Skeletal muscle satellite cell (primary cell): ENCODE data around the gene ACADVL. TPM values are rescaled to one million over a fixed set of nuclear protein-coding genes. Genes with fewer than 3 reads are reported as not detected.

ENCODE experiments used
- H3K27me3 ChIP-seq: 2 replicates; pipeline ENCODE4 v1.7.0; 2013; ENCODE audit warnings: low read length; ENCODE audit not compliant: control insufficient read depth, insufficient read depth
- H3K36me3 ChIP-seq: 2 replicates; pipeline ENCODE4 v1.7.0; 2013; ENCODE audit warnings: mild to moderate bottlenecking, control low read depth, low read length; ENCODE audit not compliant: insufficient read depth
- H3K4me1 ChIP-seq: 2 replicates; pipeline ENCODE4 v1.7.0; 2013; ENCODE audit warnings: low read length; ENCODE audit not compliant: control insufficient read depth, insufficient read depth
- H3K4me2 ChIP-seq: 2 replicates; pipeline ENCODE4 v1.7.0; 2013; ENCODE audit warnings: mild to moderate bottlenecking, low read length
- H3K4me3 ChIP-seq: 2 replicates; pipeline ENCODE4 v1.7.0; 2013; ENCODE audit warnings: low read length
- H3K9ac ChIP-seq: 2 replicates; pipeline ENCODE4 v1.7.0; 2013; ENCODE audit warnings: mild to moderate bottlenecking, low read depth, low read length, moderate library complexity
- H3K9me3 ChIP-seq: replicated peaks from 2 replicates; pipeline ENCODE4 v1.7.0; 2013; ENCODE audit warnings: mild to moderate bottlenecking, control low read depth, low read length
- small RNA-seq: library from RNA; depleted of rRNA; stranded (forward); fragments of <200 nt; gene quantifications from one replicate; pipeline ENCODE3, GENCODE V24; 2012

The ACADVL gene

GRCh38 chr17:7261379-7262191 lies 41.8 kb downstream of the ACADVL start:
- Histone ChIP-seq H3K4me2 (peak overlapping the region; percentile 86), H3K9ac (peak overlapping the region; percentile 67), H3K27me3 (no peaks in the 10 kb centered on the region), H3K4me1 (peaks cover 53% of the 10 kb centered on the region), H3K4me3 (peak overlapping the region; percentile 59), H3K36me3 (peaks cover 19% of the 10 kb centered on the region), H3K9me3 (no peaks in the 10 kb centered on the region)

DNA sequence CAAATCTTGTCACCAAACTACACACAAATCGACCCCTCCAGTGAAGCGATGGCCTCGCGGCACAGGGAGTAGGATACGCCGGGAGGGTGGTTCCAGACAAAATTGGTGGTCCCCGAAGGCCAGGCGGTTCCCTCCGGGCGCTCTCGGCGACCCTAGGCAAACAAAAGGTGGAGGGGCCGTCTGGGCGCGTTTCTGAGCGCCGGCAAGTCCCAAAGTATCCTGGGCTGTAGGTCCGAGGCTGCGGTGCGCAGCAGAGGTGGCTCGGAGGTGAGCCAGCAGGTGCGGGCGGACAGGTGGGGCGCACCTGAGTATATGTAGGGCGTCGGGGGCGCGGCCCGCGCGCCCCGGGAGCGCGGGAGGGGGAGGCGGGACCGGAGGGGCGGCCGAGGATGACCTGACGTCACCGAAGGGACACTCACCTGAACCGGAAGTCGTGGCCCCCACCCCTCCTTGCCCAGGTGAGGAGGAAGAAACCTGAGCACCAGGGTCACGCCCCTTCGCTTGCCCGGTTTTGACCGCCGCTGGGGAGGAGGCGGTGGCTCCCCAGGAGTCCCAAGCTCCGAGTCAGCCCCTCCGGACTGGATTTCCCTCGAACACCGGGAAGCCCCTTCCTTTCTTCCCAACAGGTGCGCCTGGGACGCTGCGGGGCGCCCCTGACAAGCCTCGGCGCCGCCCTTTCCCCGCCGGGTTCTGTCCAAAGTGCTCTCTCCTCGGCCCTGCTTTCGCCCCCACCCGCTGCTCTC lies 42.6 kb downstream of the ACADVL start, which contains the start of gene CLDN7:
CLDN7 (minus strand) TSS at position 287 of the 743 bp plus-strand sequence. CDS start 435 bp downstream, outside the sequence.
- H3K9ac ChIP-seq, result peak within 1 kb of the TSS; percentile 67
- peak within 1 kb of the TSS; percentile 86 for H3K4me2 ChIP-seq
- H3K4me3 ChIP-seq, result peak within 1 kb of the TSS; percentile 59
- no peaks in the 10 kb centered on the region for H3K9me3 ChIP-seq
- H3K4me1 ChIP-seq, result peaks cover 56% of the 10 kb centered on the region
- H3K36me3 ChIP-seq, result peaks cover 14% of the 10 kb centered on the region
- H3K27me3 ChIP-seq, result no peaks in the 10 kb centered on the region

DNA sequence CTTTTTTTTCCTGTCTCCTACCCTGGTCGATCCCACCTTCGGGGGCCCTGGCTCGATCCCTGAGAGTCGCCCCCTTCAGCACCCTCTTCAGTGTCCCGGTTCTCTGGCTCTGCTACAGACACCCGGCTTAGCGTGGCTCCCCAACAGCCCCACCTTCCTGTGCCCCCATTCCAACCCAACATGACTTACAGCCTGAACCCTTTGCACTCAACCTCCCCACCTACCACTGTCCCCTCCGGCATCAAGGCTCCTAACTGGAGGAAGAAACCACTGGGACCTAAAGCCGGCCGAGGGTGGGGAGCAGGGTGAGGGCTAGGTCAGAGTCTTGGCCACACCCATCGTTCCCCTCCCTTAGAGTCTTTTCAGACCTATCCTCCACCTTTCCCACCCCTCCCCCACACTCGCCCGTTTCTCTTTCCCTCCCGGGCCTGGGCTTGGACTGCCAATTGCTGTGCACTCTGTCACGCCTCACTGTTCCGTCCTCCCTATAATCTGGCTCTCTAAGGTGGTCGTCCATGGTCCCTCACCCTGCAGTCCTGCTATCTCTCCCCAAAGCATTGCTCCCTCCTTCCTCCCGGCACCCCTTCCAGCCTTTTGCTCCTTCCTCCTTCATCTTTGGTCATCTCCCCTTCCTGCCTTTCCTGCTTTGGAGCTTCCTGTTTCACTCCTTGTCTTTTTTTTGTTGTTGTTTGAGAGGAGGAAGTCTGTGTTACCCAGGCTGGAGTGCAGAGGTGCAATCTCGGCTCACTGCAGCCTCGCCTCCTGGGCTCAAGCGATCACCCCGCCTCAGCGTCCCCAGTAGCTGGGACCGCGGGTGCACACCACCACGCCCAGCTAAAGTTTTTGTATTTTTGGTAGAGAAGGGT lies 43.4 kb downstream of the ACADVL start:
- Histone ChIP-seq H3K27me3 (no peaks in the 10 kb centered on the region), H3K9ac (peak overlapping the region; percentile 31), H3K9me3 (no peaks in the 10 kb centered on the region), H3K36me3 (peaks cover 14% of the 10 kb centered on the region), H3K4me2 (peak overlapping the region; percentile 86), H3K4me3 (peak overlapping the region; percentile 59), H3K4me1 (peaks cover 56% of the 10 kb centered on the region)

GRCh38 chr17:7263801-7264078 lies 44.0 kb downstream of the ACADVL start:
- H3K9me3 ChIP-seq, result no peaks in the 10 kb centered on the region
- peaks cover 53% of the 10 kb centered on the region for H3K4me1 ChIP-seq
- H3K4me2 ChIP-seq, result peak overlapping the region; percentile 14

DNA sequence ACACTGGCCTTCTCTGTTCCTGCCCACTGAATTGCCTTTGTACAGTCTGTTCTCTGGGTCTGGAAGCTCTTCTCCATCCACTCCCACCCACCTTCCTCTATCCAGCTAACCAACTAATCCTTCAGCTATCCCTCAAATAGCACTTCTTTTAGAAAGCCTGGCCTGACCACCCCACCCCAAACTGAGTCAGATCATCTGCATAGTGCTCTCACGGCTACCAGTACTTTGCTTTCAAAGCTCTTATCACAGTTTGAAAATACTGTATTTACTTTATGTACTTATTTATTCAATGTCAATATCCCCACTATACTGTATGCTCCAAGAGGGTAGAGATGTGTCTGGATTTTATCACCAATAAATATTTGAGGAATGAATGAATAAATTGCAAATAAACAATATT lies 47.0 kb downstream of the ACADVL start:
- no peak overlapping the region for H3K9ac ChIP-seq
- no peaks in the 10 kb centered on the region for H3K9me3 ChIP-seq
- no peaks in the 10 kb centered on the region for H3K27me3 ChIP-seq
- no peaks in the 10 kb centered on the region for H3K36me3 ChIP-seq
- H3K4me3 ChIP-seq, result peak overlapping the region; percentile 13
- H3K4me1 ChIP-seq, result peaks cover 28% of the 10 kb centered on the region
- peak overlapping the region; percentile 10 for H3K4me2 ChIP-seq

More at GRCh38 chr17:7263801-7264078, 44.0 kb downstream of the ACADVL start:
- Histone ChIP-seq H3K4me3 (no peak overlapping the region), H3K36me3 (peaks cover 10% of the 10 kb centered on the region), H3K9ac (no peak overlapping the region), H3K27me3 (no peaks in the 10 kb centered on the region)

Small RNAs within 50 kb of the gene (small RNA-seq; reads per million reads assigned to genes)
- gene AC120057.4 (not detected), gene MIR324 (105 reads per million, percentile 97 among the genes with 10 or more reads in this experiment), gene RF00019 (not detected)
